Measurements from ENCODE around the gene CLDN2.
A peak's percentile ranks its signal among the peaks of the same experiment; 100 is the strongest.

Gene CLDN2

DNA sequence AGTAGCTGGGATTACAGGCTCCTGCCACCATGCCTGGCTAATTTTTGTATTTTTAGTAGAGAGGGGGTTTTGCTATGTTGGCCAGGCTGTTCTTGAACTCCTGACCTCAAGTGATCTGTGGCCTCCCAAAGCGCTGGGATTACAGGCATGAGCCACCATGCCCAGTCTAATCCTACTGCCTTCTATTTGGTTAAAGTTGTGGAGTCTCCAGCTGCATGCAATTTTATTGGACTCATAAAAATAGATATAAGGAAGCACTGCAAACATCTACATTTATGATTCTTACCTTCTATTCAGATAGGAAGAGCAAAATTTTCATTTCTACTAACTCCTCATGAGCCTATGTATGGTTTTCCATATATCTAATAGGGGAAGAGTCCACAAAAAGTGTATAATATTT, 30.7 kb upstream of the CLDN2 start:
- Histone ChIP-seq H2AFZ (ENCODE audit: low read depth, low read length) (no peak overlapping the region), H3K4me1 (ENCODE audit: low read length) (no peaks in the 10 kb centered on the region), H3K36me3 (replicated peaks; ENCODE audit: low read depth, low read length) (no peaks in the 10 kb centered on the region), H3K9me3 (ENCODE audit: insufficient read depth, low read length) (no peaks in the 10 kb centered on the region), H3K27me3 (ENCODE audit: low read depth, low read length) (no peaks in the 10 kb centered on the region), H3K27ac (ENCODE audit: low read length) (no peak overlapping the region), H3K4me2 (ENCODE audit: low read length) (no peak overlapping the region), H3K4me3 (ENCODE audit: low read length) (no peak overlapping the region), H3K9ac (ENCODE audit: low read length) (no peak overlapping the region), H4K20me1 (ENCODE audit: insufficient read depth, low read length) (no peaks in the 10 kb centered on the region), H3K79me2 (ENCODE audit: low read length) (no peaks in the 10 kb centered on the region)
- TF ChIP-seq EZH2phosphoT487 (IDR thresholded peaks at IDR 0.05; ENCODE audit: low read depth) (no peak), CTCF (IDR thresholded peaks at IDR 0.05; ENCODE audit: low read depth, low read length) (no peak)

DNA sequence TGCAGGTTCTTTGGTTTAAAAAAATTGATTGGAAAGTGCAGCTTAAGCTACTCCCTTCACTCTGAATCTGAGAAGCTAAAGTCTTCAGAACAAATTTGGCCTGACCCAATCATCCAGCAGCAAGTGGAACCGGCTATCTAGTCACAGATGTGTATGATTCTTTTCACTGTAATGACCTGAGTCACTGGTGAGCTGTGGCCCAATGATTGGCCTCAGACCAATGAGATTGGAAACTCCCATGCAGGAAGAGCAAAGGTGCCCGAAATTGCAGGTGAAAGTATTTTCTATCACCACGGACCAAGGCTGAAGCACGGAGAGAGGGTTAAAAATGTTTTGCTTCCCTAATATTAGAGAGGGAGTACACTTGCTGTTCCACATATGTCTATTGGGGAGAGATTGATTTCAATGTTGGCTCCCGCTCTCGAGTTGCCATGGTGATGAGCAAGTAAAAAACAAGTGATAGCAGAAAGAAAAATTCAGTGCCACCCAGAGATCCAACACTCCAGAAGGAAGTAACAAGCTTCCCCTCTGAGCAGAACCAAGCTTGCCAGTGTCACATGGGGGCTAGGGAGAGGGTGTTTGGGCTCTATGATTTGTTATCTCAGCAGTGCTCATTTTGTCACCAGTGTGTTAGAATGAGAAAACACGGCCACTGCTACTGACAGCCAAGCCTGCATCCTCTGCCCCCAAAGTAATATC, 28.3 kb upstream of the CLDN2 start:
- TF ChIP-seq CTCF (IDR thresholded peaks at IDR 0.05; ENCODE audit: low read depth, low read length), result no peak
- TF ChIP-seq EZH2phosphoT487 (IDR thresholded peaks at IDR 0.05; ENCODE audit: low read depth), result no peak
- H3K4me1 ChIP-seq (ENCODE audit: low read length), result no peaks in the 10 kb centered on the region
- no peak overlapping the region for H3K27ac ChIP-seq (ENCODE audit: low read length)
- no peaks in the 10 kb centered on the region for H3K27me3 ChIP-seq (ENCODE audit: low read depth, low read length)
- H3K4me3 ChIP-seq (ENCODE audit: low read length), result no peak overlapping the region
- no peak overlapping the region for H3K4me2 ChIP-seq (ENCODE audit: low read length)
- no peaks in the 10 kb centered on the region for H3K9me3 ChIP-seq (ENCODE audit: insufficient read depth, low read length)
- H3K36me3 ChIP-seq (replicated peaks; ENCODE audit: low read depth, low read length), result no peaks in the 10 kb centered on the region
- H4K20me1 ChIP-seq (ENCODE audit: insufficient read depth, low read length), result no peaks in the 10 kb centered on the region
- H2AFZ ChIP-seq (ENCODE audit: low read depth, low read length), result no peak overlapping the region
- no peaks in the 10 kb centered on the region for H3K79me2 ChIP-seq (ENCODE audit: low read length)
- no peak overlapping the region for H3K9ac ChIP-seq (ENCODE audit: low read length)

DNA sequence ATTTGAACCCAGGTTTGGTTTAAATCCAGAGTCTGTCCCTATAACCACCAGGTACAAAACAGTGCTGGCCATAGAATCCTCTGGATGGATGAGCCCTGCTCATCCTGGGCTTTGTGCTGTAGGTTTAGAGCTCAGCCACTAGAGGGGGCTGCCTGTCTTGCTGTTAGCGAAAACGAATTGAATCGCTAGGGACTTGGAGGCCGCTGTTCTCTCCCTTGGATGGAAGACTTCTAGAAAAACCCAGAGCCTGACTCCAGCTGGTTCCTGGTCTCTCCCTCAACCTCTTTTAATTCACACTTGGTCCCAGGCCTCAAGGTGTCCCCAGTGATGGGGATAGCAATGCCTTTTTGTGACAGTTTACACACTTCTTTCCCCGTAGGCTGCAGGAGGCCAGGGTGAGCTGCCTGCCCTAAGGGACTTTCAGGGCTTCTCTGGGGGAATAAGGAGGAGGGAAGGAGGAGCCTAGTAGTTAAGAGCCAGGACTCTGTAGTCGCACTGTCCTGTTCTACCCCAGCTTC, 25.8 kb upstream of the CLDN2 start:
- peak overlapping the region; percentile 47; the same call in 1 of the 2 replicates for H2AFZ ChIP-seq (ENCODE audit: low read depth, low read length)

More for the DNA sequence above, 25.8 kb upstream of the CLDN2 start:
- TF ChIP-seq CTCF (IDR thresholded peaks at IDR 0.05; ENCODE audit: low read depth, low read length) (peak; percentile 73), EZH2phosphoT487 (IDR thresholded peaks at IDR 0.05; ENCODE audit: low read depth) (no peak)
- H3K79me2 ChIP-seq (ENCODE audit: low read length), result no peaks in the 10 kb centered on the region
- H3K4me1 ChIP-seq (ENCODE audit: low read length), result no peaks in the 10 kb centered on the region
- H3K4me2 ChIP-seq (ENCODE audit: low read length), result peak overlapping the region; percentile 31; the same call in 1 of the 2 replicates
- no peaks in the 10 kb centered on the region for H4K20me1 ChIP-seq (ENCODE audit: insufficient read depth, low read length)
- no peaks in the 10 kb centered on the region for H3K9me3 ChIP-seq (ENCODE audit: insufficient read depth, low read length)
- H3K9ac ChIP-seq (ENCODE audit: low read length), result no peak overlapping the region
- no peaks in the 10 kb centered on the region for H3K27me3 ChIP-seq (ENCODE audit: low read depth, low read length)
- H3K4me3 ChIP-seq (ENCODE audit: low read length), result no peak overlapping the region
- no peaks in the 10 kb centered on the region for H3K36me3 ChIP-seq (replicated peaks; ENCODE audit: low read depth, low read length)
- H3K27ac ChIP-seq (ENCODE audit: low read length), result no peak overlapping the region
